Chondrocyte (in vitro differentiated cells): ENCODE results near the gene SLC43A3. TPM values are rescaled to one million over a fixed set of nuclear protein-coding genes. Genes with fewer than 3 reads are reported as not detected.

Experiments
- DNase-seq: peaks from one replicate; pipeline ENCODE4 v3.0.0; 2021; ENCODE audit warnings: mixed read lengths, low spot score
- H3K27ac Mint-ChIP-seq: one replicate; pipeline ENCODE4 v1.8.0; 2021; ENCODE audit warnings: mild to moderate bottlenecking, moderate library complexity, mixed read lengths; ENCODE audit not compliant: unreplicated experiment
- H3K27me3 Mint-ChIP-seq: 2 replicates; pipeline ENCODE4 v1.8.0; 2021; ENCODE audit warnings: low read depth, mixed read lengths
- H3K36me3 Mint-ChIP-seq: 2 replicates; pipeline ENCODE4 v1.8.0; 2021; ENCODE audit warnings: low read depth, mixed read lengths
- H3K4me1 Mint-ChIP-seq: 2 replicates; pipeline ENCODE4 v1.8.0; 2021; ENCODE audit warnings: low read depth, mild to moderate bottlenecking, mixed read lengths
- H3K4me3 Mint-ChIP-seq: one replicate; pipeline ENCODE4 v1.8.0; 2021; ENCODE audit warnings: mild to moderate bottlenecking, moderate library complexity, mixed read lengths; ENCODE audit not compliant: unreplicated experiment
- H3K9me3 Mint-ChIP-seq: 2 replicates; pipeline ENCODE4 v1.8.0; 2021; ENCODE audit warnings: low read depth, mixed read lengths
- CTCF ChIP-seq: fragments of 200-600 bp; sonication (generic); IDR thresholded peaks from 2 replicates; pipeline ENCODE4 v1.5.0; 2021; ENCODE audit warnings: antibody characterized with exemption, mild to moderate bottlenecking, moderate library complexity
- total RNA-seq: library from RNA; stranded (reverse); gene quantifications from 3 replicates; pipeline ENCODE4 v1.2.1, GENCODE V29; 2021

SLC43A3 gene
- total RNA-seq, 1 donor from 2014 or later: 12.4 TPM

- H3K4me1 Mint-ChIP-seq: peaks cover 24% of the 10 kb centered on the region
- DNase-seq: no peak
These were observed 31.7 kb upstream of the SLC43A3 start for GRCh38 chr11:57458410-57459163.

GRCh38 chr11:57458060-57458409, 31.1 kb upstream of the SLC43A3 start:
- Mint-ChIP-seq H3K27me3 (peaks cover 57% of the 10 kb centered on the region), H3K36me3 (no peaks in the 10 kb centered on the region), H3K4me1 (peaks cover 24% of the 10 kb centered on the region), H3K9me3 (no peaks in the 10 kb centered on the region), H3K4me3 (no peak overlapping the region), H3K27ac (no peak overlapping the region)
- no peak for TF ChIP-seq CTCF
- DNase-seq: no peak

More at GRCh38 chr11:57458410-57459163, 31.7 kb upstream of the SLC43A3 start:
- TF ChIP-seq CTCF: peak; percentile 93
- Mint-ChIP-seq H3K27me3 (peaks cover 56% of the 10 kb centered on the region), H3K27ac (no peak overlapping the region), H3K4me3 (peak overlapping the region; percentile 60), H3K9me3 (no peaks in the 10 kb centered on the region), H3K36me3 (no peaks in the 10 kb centered on the region)

GRCh38 chr11:57457643-57458023, 30.7 kb upstream of the SLC43A3 start:
- no peak for DNase-seq
- no peaks in the 10 kb centered on the region for H3K9me3 Mint-ChIP-seq
- H3K27ac Mint-ChIP-seq: no peak overlapping the region
- H3K27me3 Mint-ChIP-seq: peaks cover 56% of the 10 kb centered on the region
- no peak overlapping the region for H3K4me3 Mint-ChIP-seq
- peaks cover 24% of the 10 kb centered on the region for H3K4me1 Mint-ChIP-seq
- H3K36me3 Mint-ChIP-seq: no peaks in the 10 kb centered on the region
- peak; percentile 45 for TF ChIP-seq CTCF

GRCh38 chr11:57456960-57457642, 30.2 kb upstream of the SLC43A3 start:
- H3K4me3 Mint-ChIP-seq: no peak overlapping the region
- no peak overlapping the region for H3K27ac Mint-ChIP-seq
- DNase-seq: no peak
- peaks cover 58% of the 10 kb centered on the region for H3K27me3 Mint-ChIP-seq
- H3K36me3 Mint-ChIP-seq: no peaks in the 10 kb centered on the region
- H3K9me3 Mint-ChIP-seq: no peaks in the 10 kb centered on the region
- TF ChIP-seq CTCF: peak; percentile 96
- H3K4me1 Mint-ChIP-seq: peaks cover 24% of the 10 kb centered on the region

- H3K27me3 Mint-ChIP-seq: peaks cover 53% of the 10 kb centered on the region
- TF ChIP-seq CTCF: no peak
These were observed 26.7 kb upstream of the SLC43A3 start for GRCh38 chr11:57453543-57454177.

More at GRCh38 chr11:57453543-57454177, 26.7 kb upstream of the SLC43A3 start:
- peak; percentile 28 for DNase-seq
- no peak overlapping the region for H3K4me3 Mint-ChIP-seq
- no peak overlapping the region for H3K27ac Mint-ChIP-seq
- H3K9me3 Mint-ChIP-seq: no peaks in the 10 kb centered on the region
- H3K4me1 Mint-ChIP-seq: peaks cover 12% of the 10 kb centered on the region
- H3K36me3 Mint-ChIP-seq: no peaks in the 10 kb centered on the region
